Measurements from ENCODE around the gene MAP4K5.

- TF ChIP-seq, protein P1, sequence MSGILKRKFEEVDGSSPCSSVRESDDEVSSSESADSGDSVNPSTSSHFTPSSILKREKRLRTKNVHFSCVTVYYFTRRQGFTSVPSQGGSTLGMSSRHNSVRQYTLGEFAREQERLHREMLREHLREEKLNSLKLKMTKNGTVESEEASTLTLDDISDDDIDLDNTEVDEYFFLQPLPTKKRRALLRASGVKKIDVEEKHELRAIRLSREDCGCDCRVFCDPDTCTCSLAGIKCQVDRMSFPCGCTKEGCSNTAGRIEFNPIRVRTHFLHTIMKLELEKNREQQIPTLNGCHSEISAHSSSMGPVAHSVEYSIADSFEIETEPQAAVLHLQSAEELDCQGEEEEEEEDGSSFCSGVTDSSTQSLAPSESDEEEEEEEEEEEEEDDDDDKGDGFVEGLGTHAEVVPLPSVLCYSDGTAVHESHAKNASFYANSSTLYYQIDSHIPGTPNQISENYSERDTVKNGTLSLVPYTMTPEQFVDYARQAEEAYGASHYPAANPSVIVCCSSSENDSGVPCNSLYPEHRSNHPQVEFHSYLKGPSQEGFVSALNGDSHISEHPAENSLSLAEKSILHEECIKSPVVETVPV (CRISPR knock-in tag; IDR thresholded peaks at IDR 0.05), result no peak
- TF ChIP-seq TSHZ2 (CRISPR knock-in tag; IDR thresholded peaks at IDR 0.05), result no peak
- TF ChIP-seq TOX (CRISPR knock-in tag; IDR thresholded peaks at IDR 0.05; ENCODE audit: borderline replicate concordance), result no peak
Observed at GRCh38 chr14:50375760-50376159, 156.6 kb downstream of the MAP4K5 start.
